ENCODE data around the gene ATP8A2. TPM values are rescaled to one million over a fixed set of nuclear protein-coding genes. Genes with fewer than 3 reads are reported as not detected.

The ATP8A2 gene
- total and polyA plus RNA-seq, 10 of the 15 experiments (the other 5 are each of a cell fraction or from before 2014, with no cell fraction given), result 0.01 to 0.04 (median 0.04) TPM; not detected in 7

DNA sequence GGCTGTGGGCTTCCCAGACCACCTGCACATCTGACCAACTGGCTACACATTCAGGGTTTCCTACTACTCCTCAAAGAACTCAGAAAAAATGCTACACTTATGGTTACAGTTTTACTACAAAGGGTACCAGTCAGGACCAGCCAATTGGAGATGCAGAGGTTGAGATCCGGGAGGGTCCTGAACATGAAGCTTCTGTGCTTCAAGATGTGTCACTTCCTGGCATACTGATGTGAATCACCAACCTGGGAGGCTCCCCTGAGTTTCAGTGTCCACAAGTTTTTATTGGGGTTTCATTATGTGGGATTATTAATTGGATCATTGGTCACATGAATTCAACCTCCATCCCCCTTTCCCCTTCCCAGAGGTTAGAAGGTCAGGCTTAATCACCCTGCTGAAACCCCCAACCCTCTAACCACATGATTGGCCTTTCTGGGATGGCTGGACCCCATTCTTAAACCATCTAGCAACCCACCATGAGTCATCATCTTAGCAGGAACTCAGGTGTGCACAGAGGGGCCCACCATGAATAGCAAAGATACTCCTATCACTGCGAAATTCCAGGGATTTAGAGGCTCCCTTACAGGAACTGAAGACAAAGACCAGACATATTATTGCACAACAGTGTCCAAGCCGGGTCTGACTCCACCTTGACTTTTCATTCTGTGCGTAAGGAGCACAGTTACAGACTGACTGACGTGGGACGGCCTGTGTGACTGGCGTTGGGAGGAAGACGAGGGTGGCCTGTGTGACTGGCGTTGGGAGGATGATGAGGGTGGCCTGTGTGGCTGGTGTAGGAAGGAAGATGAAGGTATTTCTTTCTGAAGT, 90.7 kb downstream of the ATP8A2 start:
- SMC1A ChIA-PET (ENCODE audit: uncharacterized antibody, unreplicated experiment), result no interaction called here
- Histone ChIP-seq H3K4me3 (no peak overlapping the region), H3K27ac (ENCODE audit: control insufficient read depth, insufficient read depth) (no peak overlapping the region), H3K27me3 (replicated peaks in 1 of 2; ENCODE audit: control insufficient read depth in 2 of 2, insufficient read depth in 2 of 2, low read length in 1 of 2) (peaks cover 3 to 4% of the 10 kb centered on the region in 2 experiments; a peak in 3 of 4 replicates), H3K9ac (ENCODE audit: control insufficient read depth, insufficient read depth, low read length) (no peak overlapping the region), H3K79me2 (ENCODE audit: control insufficient read depth, insufficient read depth, low read length) (no peaks in the 10 kb centered on the region), H4K20me1 (ENCODE audit: control insufficient read depth, insufficient read depth) (no peaks in the 10 kb centered on the region), H2AFZ (ENCODE audit: control insufficient read depth, low read depth, low read length) (no peak overlapping the region), H3K36me3 (ENCODE audit: control insufficient read depth in 2 of 2, insufficient read depth in 2 of 2, low read length in 1 of 2) (no peaks in the 10 kb centered on the region), H3K9me3 (replicated peaks; ENCODE audit: control insufficient read depth, insufficient read depth, low read length) (no peaks in the 10 kb centered on the region), H3K4me2 (ENCODE audit: control insufficient read depth, insufficient read depth) (no peak overlapping the region), H3K4me1 (ENCODE audit: control insufficient read depth, insufficient read depth, low read length) (no peaks in the 10 kb centered on the region)
- CTCF ChIA-PET, result no interaction called here
- WGBS (ENCODE audit: insufficient coverage, insufficient replicate concordance, low lambda C conversion rate, missing lambda C conversion rate), result 9% methylated on average over 9 of the region's 9 CpGs
- POLR2A ChIA-PET, result no interaction called here
- in situ Hi-C loops (cut with MboI) (no loop called here), intact Hi-C loops (cut with micrococcal nuclease; ENCODE audit: unreplicated experiment) (no loop called here)
- ATAC-seq (no peak), FAIRE-seq (no peak), DNase-seq (ENCODE audit: low read depth, low spot score) (no peak)
- BruUV-seq (replicated peaks), result no TSS peak
- RAD21 ChIA-PET (ENCODE audit: unreplicated experiment), result no interaction called here
- TF ChIP-seq, protein P1, sequence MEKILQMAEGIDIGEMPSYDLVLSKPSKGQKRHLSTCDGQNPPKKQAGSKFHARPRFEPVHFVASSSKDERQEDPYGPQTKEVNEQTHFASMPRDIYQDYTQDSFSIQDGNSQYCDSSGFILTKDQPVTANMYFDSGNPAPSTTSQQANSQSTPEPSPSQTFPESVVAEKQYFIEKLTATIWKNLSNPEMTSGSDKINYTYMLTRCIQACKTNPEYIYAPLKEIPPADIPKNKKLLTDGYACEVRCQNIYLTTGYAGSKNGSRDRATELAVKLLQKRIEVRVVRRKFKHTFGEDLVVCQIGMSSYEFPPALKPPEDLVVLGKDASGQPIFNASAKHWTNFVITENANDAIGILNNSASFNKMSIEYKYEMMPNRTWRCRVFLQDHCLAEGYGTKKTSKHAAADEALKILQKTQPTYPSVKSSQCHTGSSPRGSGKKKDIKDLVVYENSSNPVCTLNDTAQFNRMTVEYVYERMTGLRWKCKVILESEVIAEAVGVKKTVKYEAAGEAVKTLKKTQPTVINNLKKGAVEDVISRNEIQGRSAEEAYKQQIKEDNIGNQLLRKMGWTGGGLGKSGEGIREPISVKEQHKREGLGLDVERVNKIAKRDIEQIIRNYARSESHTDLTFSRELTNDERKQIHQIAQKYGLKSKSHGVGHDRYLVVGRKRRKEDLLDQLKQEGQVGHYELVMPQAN (conservative IDR thresholded peaks at IDR 0.05), result no peak
- no peak for TF ChIP-seq SRF (IDR thresholded peaks at IDR 0.05; ENCODE audit: low read depth in 2 of 2, low read length in 2 of 2)
- no peak for TF ChIP-seq ZNF24 (IDR thresholded peaks at IDR 0.05)
- TF ChIP-seq, protein P2, sequence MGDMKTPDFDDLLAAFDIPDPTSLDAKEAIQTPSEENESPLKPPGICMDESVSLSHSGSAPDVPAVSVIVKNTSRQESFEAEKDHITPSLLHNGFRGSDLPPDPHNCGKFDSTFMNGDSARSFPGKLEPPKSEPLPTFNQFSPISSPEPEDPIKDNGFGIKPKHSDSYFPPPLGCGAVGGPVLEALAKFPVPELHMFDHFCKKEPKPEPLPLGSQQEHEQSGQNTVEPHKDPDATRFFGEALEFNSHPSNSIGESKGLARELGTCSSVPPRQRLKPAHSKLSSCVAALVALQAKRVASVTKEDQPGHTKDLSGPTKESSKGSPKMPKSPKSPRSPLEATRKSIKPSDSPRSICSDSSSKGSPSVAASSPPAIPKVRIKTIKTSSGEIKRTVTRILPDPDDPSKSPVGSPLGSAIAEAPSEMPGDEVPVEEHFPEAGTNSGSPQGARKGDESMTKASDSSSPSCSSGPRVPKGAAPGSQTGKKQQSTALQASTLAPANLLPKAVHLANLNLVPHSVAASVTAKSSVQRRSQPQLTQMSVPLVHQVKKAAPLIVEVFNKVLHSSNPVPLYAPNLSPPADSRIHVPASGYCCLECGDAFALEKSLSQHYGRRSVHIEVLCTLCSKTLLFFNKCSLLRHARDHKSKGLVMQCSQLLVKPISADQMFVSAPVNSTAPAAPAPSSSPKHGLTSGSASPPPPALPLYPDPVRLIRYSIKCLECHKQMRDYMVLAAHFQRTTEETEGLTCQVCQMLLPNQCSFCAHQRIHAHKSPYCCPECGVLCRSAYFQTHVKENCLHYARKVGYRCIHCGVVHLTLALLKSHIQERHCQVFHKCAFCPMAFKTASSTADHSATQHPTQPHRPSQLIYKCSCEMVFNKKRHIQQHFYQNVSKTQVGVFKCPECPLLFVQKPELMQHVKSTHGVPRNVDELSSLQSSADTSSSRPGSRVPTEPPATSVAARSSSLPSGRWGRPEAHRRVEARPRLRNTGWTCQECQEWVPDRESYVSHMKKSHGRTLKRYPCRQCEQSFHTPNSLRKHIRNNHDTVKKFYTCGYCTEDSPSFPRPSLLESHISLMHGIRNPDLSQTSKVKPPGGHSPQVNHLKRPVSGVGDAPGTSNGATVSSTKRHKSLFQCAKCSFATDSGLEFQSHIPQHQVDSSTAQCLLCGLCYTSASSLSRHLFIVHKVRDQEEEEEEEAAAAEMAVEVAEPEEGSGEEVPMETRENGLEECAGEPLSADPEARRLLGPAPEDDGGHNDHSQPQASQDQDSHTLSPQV (IDR thresholded peaks at IDR 0.05), result no peak
- no peak for TF ChIP-seq PAX8 (IDR thresholded peaks at IDR 0.05)
- TF ChIP-seq, protein P3, sequence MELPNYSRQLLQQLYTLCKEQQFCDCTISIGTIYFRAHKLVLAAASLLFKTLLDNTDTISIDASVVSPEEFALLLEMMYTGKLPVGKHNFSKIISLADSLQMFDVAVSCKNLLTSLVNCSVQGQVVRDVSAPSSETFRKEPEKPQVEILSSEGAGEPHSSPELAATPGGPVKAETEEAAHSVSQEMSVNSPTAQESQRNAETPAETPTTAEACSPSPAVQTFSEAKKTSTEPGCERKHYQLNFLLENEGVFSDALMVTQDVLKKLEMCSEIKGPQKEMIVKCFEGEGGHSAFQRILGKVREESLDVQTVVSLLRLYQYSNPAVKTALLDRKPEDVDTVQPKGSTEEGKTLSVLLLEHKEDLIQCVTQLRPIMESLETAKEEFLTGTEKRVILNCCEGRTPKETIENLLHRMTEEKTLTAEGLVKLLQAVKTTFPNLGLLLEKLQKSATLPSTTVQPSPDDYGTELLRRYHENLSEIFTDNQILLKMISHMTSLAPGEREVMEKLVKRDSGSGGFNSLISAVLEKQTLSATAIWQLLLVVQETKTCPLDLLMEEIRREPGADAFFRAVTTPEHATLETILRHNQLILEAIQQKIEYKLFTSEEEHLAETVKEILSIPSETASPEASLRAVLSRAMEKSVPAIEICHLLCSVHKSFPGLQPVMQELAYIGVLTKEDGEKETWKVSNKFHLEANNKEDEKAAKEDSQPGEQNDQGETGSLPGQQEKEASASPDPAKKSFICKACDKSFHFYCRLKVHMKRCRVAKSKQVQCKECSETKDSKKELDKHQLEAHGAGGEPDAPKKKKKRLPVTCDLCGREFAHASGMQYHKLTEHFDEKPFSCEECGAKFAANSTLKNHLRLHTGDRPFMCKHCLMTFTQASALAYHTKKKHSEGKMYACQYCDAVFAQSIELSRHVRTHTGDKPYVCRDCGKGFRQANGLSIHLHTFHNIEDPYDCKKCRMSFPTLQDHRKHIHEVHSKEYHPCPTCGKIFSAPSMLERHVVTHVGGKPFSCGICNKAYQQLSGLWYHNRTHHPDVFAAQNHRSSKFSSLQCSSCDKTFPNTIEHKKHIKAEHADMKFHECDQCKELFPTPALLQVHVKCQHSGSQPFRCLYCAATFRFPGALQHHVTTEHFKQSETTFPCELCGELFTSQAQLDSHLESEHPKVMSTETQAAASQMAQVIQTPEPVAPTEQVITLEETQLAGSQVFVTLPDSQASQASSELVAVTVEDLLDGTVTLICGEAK (IDR thresholded peaks at IDR 0.05; ENCODE audit: borderline replicate concordance), result no peak
- no peak for TF ChIP-seq NFYA (IDR thresholded peaks at IDR 0.05; ENCODE audit: borderline replicate concordance, low read depth, low read length)
- TF ChIP-seq, protein P4, sequence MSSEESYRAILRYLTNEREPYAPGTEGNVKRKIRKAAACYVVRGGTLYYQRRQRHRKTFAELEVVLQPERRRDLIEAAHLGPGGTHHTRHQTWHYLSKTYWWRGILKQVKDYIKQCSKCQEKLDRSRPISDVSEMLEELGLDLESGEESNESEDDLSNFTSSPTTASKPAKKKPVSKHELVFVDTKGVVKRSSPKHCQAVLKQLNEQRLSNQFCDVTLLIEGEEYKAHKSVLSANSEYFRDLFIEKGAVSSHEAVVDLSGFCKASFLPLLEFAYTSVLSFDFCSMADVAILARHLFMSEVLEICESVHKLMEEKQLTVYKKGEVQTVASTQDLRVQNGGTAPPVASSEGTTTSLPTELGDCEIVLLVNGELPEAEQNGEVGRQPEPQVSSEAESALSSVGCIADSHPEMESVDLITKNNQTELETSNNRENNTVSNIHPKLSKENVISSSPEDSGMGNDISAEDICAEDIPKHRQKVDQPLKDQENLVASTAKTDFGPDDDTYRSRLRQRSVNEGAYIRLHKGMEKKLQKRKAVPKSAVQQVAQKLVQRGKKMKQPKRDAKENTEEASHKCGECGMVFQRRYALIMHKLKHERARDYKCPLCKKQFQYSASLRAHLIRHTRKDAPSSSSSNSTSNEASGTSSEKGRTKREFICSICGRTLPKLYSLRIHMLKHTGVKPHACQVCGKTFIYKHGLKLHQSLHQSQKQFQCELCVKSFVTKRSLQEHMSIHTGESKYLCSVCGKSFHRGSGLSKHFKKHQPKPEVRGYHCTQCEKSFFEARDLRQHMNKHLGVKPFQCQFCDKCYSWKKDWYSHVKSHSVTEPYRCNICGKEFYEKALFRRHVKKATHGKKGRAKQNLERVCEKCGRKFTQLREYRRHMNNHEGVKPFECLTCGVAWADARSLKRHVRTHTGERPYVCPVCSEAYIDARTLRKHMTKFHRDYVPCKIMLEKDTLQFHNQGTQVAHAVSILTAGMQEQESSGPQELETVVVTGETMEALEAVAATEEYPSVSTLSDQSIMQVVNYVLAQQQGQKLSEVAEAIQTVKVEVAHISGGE (CRISPR knock-in tag; IDR thresholded peaks at IDR 0.05), result no peak

Measured in GM12878 (cell line).